CD4-positive, alpha-beta T cell (primary cell): Measurements from ENCODE around the gene G6PC3. TPM values are rescaled to one million over a fixed set of nuclear protein-coding genes. Genes with fewer than 3 reads are reported as not detected.
"Not testable (repeated sequence)": the region's sequence is repeated elsewhere in the genome, so short reads cannot be mapped to it uniquely, and the experiment has no call there.

Experiments used
- ATAC-seq: fragments of 200-7000 bp; cut with Tn5 transposase; one replicate; pipeline ENCODE4 v1.10.0; 2022; ENCODE audit warnings: mild to moderate bottlenecking; ENCODE audit not compliant: poor library complexity
- CTCF ChIA-PET: fragments of 350-600 bp; sonication (Branson Sonifier 250); formaldehyde crosslinking; loops from one replicate; lab custom pipeline; 2021; ENCODE audit warnings: antibody characterized with exemption, inconsistent platforms; lab: Charles Lee
- POLR2A ChIA-PET: fragments of 350-600 bp; sonication (Branson Sonifier 250); formaldehyde crosslinking; loops from one replicate; lab custom pipeline; 2021; ENCODE audit warnings: antibody characterized with exemption, inconsistent platforms; lab: Charles Lee
- DNase-seq, 14 experiments: peaks; one replicate each; pipeline ENCODE4 v3.0.0-alpha.2; 2013 to 2020; ENCODE audit warnings: mixed read lengths in 2 of 14
- H3K27ac ChIP-seq, 2 donors: one replicate each; pipeline versions ENCODE4 v1.5.1 to v1.7.0; 2013; ENCODE audit warnings: low read length in 2 of 2, low read depth in 1 of 2, mild to moderate bottlenecking in 1 of 2
- H3K27me3 ChIP-seq, 2 experiments: 1 replicate in 1 of 2; 2 replicates in 1 of 2; pipeline versions ENCODE4 v1.6.1 to v1.7.0; 2013; ENCODE audit warnings: low read length in 2 of 2, control low read depth in 1 of 2, mild to moderate bottlenecking in 1 of 2, moderate library complexity in 1 of 2; ENCODE audit not compliant: insufficient read depth in 2 of 2, control insufficient read depth in 1 of 2
- H3K36me3 ChIP-seq: one replicate; pipeline ENCODE4 v1.6.1; 2013; ENCODE audit warnings: low read length, control low read depth; ENCODE audit not compliant: insufficient read depth
- H3K4me1 ChIP-seq: one replicate; pipeline ENCODE4 v1.6.1; 2013; ENCODE audit warnings: low read length, control low read depth; ENCODE audit not compliant: insufficient read depth
- H3K4me3 ChIP-seq: one replicate; pipeline ENCODE4 v1.5.1; 2013; ENCODE audit warnings: mild to moderate bottlenecking, low read length, moderate library complexity
- H3K9me3 ChIP-seq, 2 experiments: 1 replicate in 1 of 2; 2 replicates in 1 of 2; pipeline versions ENCODE4 v1.6.1 to v1.7.0; 2013; ENCODE audit warnings: low read length in 2 of 2, mild to moderate bottlenecking in 2 of 2, control low read depth in 1 of 2, moderate library complexity in 1 of 2; ENCODE audit not compliant: control insufficient read depth in 1 of 2, insufficient read depth in 1 of 2
- H3K27ac Mint-ChIP-seq: one replicate; pipeline ENCODE4 v1.8.0; 2020; ENCODE audit warnings: mixed read lengths
- H3K27me3 Mint-ChIP-seq: one replicate; pipeline ENCODE4 v1.8.0; 2021; ENCODE audit warnings: mixed read lengths
- H3K36me3 Mint-ChIP-seq: one replicate; pipeline ENCODE4 v1.8.0; 2021; ENCODE audit warnings: low read depth, mixed read lengths
- H3K4me1 Mint-ChIP-seq: one replicate; pipeline ENCODE4 v1.8.0; 2021; ENCODE audit warnings: low read depth, mixed read lengths
- H3K4me3 Mint-ChIP-seq: one replicate; pipeline ENCODE4 v1.8.0; 2020; ENCODE audit warnings: mild to moderate bottlenecking, mixed read lengths
- H3K9me3 Mint-ChIP-seq: one replicate; pipeline ENCODE4 v1.8.0; 2020; ENCODE audit warnings: mixed read lengths
- intact Hi-C, 2 experiments: fragments of 100-400 bp; cut with DNase I in 1 of 2; cut with micrococcal nuclease in 1 of 2; formaldehyde crosslinking; loops; one replicate each; pipeline versions ENCODE4 v1.15.1 to v1.9.0; 2023 to 2025; cut with DNase I, micrococcal nuclease
- total RNA-seq, 174 experiments: library from RNA in 2 of 174; stranded (reverse) in 2 of 174; gene quantifications; one replicate each; pipeline ENCODE4 v1.2.3 and lab custom pipeline; 2021 to 2026
- TF ChIP-seq, protein P1 (sequence below): fragments of 200-600 bp; IDR thresholded peaks from one replicate; pipeline ENCODE4 v1.8.0; 2022; ENCODE audit warnings: antibody characterized with exemption, mild to moderate bottlenecking

Gene G6PC3
- total RNA-seq, 2 experiments from 2014 or later, result 5.6 to 5.8 TPM

DNA sequence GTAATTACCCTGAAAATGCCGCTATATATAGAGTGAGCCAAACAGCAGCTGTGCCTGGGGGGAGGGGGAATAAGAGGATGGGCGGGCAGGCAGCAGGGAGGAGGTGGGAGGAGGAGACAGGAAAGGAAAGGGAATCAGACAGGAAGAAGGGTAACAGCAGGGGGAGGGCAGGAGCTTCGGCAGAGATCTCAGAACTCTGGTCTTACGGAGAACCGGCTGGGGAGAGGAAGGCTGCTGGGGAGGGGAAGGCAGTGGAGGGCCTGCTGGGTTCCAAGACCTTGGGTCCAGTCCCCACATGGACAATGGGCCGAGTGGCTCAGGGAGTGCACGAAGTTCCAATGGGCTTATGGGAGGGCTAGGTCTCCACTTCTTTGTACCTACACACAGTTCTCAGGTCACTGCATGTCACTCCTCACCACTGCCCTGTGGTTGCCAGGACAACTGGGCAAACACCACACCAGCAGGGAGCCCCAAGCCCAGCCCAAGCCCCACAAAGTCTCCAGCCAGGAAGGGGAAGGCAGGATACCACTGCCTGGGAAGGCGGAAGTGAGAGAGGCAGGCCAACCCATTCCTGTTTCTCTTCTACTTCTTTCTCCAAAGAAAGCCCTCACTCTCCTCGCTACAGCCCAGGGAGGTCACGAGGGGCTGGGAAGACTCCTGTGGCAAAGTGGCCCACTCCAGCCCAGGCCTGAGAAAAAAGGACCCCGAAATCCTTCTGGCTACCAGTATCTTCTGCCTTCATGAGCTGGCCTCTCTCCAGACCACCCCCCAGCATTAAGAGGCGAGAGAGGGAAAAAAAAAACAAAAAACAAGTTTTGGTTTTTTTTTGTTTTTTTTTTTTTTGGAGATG, 25.3 kb downstream of the G6PC3 start:
- no peaks in the 10 kb centered on the region for H3K9me3 Mint-ChIP-seq
- no peaks in the 10 kb centered on the region for H3K27me3 Mint-ChIP-seq
- ChIA-PET POLR2A (interaction anchor here (1.7 kb wide), 1 partner anchor 27 kb away, joined by 4 read pairs; the partner anchor contains the start of gene HDAC5), CTCF (interaction anchor here (1.0 kb wide), 1 partner anchor 20 kb away, joined by 3 read pairs; no protein-coding TSS in a partner anchor)
- no peak overlapping the region for H3K4me3 Mint-ChIP-seq
- Histone ChIP-seq H3K4me3 (no peak overlapping the region), H3K4me1 (peaks cover 20% of the 10 kb centered on the region), H3K9me3 (no peaks in the 10 kb centered on the region), H3K36me3 (peaks cover 28% of the 10 kb centered on the region), H3K27ac (no peak overlapping the region), H3K27me3 (no peaks in the 10 kb centered on the region)
- no peak overlapping the region for H3K27ac Mint-ChIP-seq
- H3K4me1 Mint-ChIP-seq, result peaks cover 15% of the 10 kb centered on the region
- ATAC-seq (peak; percentile 16), DNase-seq (peak in 1 of 14 experiments; percentile 34)
- intact Hi-C loops, result no loop called here
- H3K36me3 Mint-ChIP-seq, result peaks cover 21% of the 10 kb centered on the region
- TF ChIP-seq, protein P1, sequence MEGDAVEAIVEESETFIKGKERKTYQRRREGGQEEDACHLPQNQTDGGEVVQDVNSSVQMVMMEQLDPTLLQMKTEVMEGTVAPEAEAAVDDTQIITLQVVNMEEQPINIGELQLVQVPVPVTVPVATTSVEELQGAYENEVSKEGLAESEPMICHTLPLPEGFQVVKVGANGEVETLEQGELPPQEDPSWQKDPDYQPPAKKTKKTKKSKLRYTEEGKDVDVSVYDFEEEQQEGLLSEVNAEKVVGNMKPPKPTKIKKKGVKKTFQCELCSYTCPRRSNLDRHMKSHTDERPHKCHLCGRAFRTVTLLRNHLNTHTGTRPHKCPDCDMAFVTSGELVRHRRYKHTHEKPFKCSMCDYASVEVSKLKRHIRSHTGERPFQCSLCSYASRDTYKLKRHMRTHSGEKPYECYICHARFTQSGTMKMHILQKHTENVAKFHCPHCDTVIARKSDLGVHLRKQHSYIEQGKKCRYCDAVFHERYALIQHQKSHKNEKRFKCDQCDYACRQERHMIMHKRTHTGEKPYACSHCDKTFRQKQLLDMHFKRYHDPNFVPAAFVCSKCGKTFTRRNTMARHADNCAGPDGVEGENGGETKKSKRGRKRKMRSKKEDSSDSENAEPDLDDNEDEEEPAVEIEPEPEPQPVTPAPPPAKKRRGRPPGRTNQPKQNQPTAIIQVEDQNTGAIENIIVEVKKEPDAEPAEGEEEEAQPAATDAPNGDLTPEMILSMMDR, result no peak

DNA sequence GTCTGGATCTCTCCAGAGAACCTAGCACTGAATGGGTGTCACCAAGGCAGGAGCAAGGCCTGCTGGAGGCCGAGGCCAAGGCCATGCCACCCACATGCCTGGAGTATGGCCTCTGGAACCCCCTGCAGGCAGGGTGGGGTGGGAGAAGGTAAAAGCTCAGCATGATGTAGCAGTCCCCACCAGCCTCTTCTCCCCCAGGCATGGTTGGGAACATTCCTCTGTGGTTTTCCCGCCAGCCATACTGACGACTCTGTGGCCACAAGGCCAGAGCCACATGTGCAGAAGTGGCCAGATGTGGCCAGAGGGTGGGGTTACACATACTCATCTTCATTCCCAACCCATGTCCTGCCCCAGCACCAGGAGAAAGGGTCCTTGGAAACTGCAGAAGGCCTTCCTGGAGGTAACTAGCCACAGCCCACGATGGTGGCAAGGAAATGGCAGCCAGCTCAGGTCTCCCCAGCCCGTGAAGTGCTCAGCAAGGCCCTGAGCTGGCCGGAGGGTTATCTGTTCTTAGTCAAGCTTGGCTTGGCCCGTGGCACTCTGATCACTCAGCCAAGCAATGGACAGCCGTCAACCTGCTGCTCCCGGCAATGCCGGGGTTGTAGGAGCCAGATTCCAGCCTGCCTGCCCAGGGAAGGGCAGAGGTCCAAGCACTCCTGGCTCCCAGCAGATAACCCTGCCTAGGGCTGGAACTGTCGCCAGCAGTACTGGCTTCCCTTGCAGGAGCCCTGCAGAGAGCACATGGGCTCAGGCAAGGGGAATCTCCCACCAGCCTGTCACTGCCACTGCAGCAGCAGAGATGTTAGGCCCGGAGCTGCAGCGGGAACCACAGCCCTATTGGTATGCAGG, 26.8 kb downstream of the G6PC3 start:
- Mint-ChIP-seq H3K27ac (no peak overlapping the region), H3K9me3 (no peaks in the 10 kb centered on the region), H3K36me3 (peaks cover 11% of the 10 kb centered on the region), H3K4me1 (peaks cover 19% of the 10 kb centered on the region), H3K4me3 (no peak overlapping the region), H3K27me3 (no peaks in the 10 kb centered on the region)
- Histone ChIP-seq H3K27me3 (no peaks in the 10 kb centered on the region), H3K36me3 (peaks cover 13% of the 10 kb centered on the region), H3K9me3 (no peaks in the 10 kb centered on the region), H3K27ac (no peak overlapping the region), H3K4me3 (no peak overlapping the region), H3K4me1 (peaks cover 20% of the 10 kb centered on the region)
- TF ChIP-seq, protein P1, result no peak
- intact Hi-C loops, result no loop called here
- ATAC-seq (no peak), DNase-seq (no peak)
- CTCF ChIA-PET, result interaction anchor here (1.0 to 1.6 kb wide), 2 partner anchors 17 to 19 kb away, joined by 3 to 4 read pairs; no protein-coding TSS in a partner anchor
- POLR2A ChIA-PET, result interaction anchor here (1.7 kb wide), 1 partner anchor 26 kb away, joined by 4 read pairs; the partner anchor contains the start of gene HDAC5

DNA sequence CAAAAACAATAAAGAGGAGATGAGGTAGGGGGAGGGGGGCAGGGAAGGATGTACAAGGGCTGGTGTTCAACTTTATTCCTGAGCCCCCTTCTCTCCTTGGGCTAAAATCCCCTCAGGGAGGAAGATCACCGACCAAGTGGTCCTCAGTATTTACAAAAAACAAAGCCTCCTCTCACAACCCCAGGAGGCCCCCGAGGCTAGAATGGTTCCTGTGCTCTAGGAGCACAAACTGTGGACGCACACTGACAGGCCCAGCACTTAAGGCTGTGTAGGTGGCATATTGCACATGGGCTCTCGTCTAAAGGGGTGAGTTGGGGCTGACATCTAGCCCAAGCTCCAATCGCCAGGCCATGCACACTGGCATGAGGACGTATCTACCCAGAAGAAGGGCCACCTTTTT, 31.3 kb downstream of the G6PC3 start:
- peaks cover 11% of the 10 kb centered on the region for H3K36me3 ChIP-seq
- H3K4me3 Mint-ChIP-seq, DNase-seq, H3K9me3 ChIP-seq, H3K4me3 ChIP-seq, H3K4me1 Mint-ChIP-seq, ATAC-seq, H3K27me3 ChIP-seq, H3K9me3 Mint-ChIP-seq, POLR2A ChIA-PET, H3K27ac Mint-ChIP-seq, CTCF ChIA-PET, H3K27ac ChIP-seq, intact Hi-C loops, H3K27me3 Mint-ChIP-seq: not testable (repeated sequence)
- H3K4me1 ChIP-seq, result peaks cover 10% of the 10 kb centered on the region
- peaks cover 12% of the 10 kb centered on the region for H3K36me3 Mint-ChIP-seq
